C4-2B (cell line): ENCODE data around the gene GUCA1C.

Experiments
- H3K27ac ChIP-seq: fragments of 450-650 bp; 2 replicates; pipeline ENCODE4 v1.5.1; 2017
- ZFX ChIP-seq: fragments of 450-650 bp; IDR thresholded peaks from 2 replicates; pipeline ENCODE4 v1.6.1; 2017
- TF ChIP-seq, protein P1 (sequence below): fragments of 450-650 bp; conservative IDR thresholded peaks from 2 replicates; pipeline ENCODE4 v1.5.1; 2017; ENCODE audit warnings: mild to moderate bottlenecking

GUCA1C gene

DNA sequence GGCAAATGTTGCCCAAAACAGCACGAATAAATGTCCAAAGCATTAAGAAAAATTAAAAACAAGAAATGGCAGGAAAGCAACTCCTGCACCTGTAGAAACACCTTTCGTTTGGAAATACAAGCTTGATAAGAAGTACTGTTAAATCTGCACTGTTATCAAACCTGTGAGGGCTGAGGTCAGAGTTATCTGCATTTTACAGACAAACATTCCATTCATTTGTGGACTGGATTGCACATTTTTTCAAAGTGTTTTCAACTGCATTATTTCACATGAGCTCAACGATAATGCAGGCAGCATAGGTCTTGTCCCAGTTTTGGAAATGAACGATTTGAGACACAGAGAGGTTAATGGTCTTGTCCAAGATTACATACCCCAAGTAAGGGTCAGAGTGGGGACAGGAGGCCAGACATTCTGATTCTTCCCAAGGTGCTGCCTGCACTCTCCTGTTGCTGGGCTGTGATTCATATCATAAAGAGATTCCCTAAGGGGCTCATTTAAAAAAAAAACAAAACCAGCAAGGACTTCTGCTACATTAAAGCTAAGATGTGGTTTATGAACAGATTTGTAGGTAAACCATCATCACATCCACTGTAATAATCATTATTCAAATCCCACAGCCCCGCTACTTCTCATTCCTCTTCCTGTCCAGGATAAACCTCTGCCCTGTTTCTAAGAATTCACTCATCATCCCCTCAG, 13.0 kb downstream of the GUCA1C start:
- no peak for TF ChIP-seq ZFX
- TF ChIP-seq, protein P1, sequence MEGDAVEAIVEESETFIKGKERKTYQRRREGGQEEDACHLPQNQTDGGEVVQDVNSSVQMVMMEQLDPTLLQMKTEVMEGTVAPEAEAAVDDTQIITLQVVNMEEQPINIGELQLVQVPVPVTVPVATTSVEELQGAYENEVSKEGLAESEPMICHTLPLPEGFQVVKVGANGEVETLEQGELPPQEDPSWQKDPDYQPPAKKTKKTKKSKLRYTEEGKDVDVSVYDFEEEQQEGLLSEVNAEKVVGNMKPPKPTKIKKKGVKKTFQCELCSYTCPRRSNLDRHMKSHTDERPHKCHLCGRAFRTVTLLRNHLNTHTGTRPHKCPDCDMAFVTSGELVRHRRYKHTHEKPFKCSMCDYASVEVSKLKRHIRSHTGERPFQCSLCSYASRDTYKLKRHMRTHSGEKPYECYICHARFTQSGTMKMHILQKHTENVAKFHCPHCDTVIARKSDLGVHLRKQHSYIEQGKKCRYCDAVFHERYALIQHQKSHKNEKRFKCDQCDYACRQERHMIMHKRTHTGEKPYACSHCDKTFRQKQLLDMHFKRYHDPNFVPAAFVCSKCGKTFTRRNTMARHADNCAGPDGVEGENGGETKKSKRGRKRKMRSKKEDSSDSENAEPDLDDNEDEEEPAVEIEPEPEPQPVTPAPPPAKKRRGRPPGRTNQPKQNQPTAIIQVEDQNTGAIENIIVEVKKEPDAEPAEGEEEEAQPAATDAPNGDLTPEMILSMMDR: no peak

DNA sequence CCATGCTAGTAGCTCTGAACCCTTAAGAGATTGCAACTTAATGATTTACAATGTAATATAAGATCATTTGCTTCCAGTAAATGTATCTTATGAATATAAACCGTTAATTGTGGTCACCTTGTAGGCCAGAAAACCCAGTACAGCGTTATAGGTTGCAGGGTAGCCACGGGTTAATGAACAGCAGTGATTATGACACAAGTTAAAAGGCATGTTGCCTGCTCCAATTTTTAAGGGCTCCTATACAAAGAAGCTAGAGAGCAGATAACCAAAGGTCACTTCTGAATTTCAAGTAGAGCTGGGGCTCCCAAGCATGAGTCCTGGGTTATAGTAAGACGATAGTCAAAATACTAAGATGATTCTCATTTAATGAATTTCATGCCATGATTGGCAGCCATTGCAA, 13.5 kb downstream of the GUCA1C start:
- no peak for TF ChIP-seq ZFX
- TF ChIP-seq, protein P1: no peak
- H3K27ac ChIP-seq: no peak overlapping the region

More for the DNA sequence above, 13.0 kb downstream of the GUCA1C start:
- no peak overlapping the region for H3K27ac ChIP-seq

DNA sequence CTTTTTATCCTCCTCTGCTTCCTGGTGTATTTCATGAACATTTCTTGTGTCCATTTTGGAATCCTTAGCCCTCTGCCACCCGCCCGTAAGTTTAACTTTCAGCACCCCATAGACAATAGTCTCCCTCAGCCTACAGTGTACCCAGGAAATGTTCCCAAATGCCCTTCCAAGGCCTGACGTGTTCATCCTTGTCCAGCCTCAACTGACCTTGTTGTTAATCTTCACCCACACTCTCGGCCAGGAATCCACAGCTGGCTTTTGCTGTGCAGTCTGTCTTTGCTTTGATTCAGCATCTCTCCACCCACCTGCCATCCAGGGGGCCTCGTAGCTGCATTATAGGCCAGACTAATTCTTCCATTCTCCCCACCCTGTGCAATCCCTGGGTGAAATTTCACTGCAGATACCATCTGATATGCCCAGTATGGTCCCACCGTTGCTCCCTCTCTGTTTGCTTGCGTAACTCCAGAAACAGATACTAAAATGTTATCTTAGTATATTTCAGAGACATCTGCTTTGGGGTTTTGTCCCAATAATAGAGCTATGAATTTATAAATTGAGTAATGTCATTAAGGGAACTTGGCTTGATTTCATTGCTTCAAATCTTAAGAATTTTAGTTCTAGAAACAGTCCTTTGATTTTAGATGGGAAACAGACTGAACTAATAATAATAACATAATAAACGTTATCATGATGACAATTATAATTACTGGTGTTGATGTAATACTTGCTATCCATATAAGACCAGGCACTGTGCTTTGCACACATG, 16.6 kb downstream of the GUCA1C start:
- H3K27ac ChIP-seq: no peak overlapping the region
- TF ChIP-seq ZFX: no peak
- TF ChIP-seq, protein P1: no peak

DNA sequence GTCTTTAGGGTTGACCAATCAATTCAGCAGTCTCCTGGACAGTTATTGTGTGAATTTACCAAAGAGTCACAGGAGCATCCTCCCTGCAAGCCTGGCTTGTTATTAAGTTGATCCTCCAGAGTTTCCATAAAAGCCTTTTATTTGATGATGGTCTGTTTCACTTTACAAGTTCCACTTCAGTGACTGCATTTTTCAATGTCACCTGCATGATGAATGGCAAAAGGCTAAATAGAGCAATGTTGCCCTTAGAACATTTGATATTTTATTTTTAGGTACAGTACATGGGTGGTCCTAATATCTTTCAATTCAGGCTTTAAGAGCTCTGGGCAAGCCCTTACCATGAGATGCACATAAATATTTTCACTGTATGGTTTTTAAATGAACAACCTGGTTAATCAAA, 22.6 kb downstream of the GUCA1C start:
- H3K27ac ChIP-seq: no peak overlapping the region
- no peak for TF ChIP-seq ZFX
- TF ChIP-seq, protein P1: no peak

DNA sequence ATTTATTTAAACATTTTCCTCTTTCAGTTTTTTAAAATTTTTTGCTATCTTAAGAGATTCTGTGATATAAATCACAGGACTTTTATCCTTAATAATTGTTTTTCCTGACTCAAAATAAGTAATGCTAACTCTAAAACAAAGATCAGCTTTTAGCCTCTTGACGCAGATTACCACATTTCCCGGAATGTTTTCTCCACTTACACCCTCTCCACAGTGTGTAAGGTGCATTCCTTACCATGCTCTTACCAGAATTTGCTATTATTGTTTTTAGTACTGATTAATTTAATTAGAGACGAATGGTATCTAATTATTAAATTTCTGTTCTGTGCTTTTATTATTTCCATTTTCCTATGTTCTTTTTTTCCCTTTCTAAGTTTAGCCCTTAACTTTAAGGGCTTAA, 34.8 kb downstream of the GUCA1C start:
- H3K27ac ChIP-seq: no peak overlapping the region
- no peak for TF ChIP-seq ZFX
- TF ChIP-seq, protein P1: no peak

DNA sequence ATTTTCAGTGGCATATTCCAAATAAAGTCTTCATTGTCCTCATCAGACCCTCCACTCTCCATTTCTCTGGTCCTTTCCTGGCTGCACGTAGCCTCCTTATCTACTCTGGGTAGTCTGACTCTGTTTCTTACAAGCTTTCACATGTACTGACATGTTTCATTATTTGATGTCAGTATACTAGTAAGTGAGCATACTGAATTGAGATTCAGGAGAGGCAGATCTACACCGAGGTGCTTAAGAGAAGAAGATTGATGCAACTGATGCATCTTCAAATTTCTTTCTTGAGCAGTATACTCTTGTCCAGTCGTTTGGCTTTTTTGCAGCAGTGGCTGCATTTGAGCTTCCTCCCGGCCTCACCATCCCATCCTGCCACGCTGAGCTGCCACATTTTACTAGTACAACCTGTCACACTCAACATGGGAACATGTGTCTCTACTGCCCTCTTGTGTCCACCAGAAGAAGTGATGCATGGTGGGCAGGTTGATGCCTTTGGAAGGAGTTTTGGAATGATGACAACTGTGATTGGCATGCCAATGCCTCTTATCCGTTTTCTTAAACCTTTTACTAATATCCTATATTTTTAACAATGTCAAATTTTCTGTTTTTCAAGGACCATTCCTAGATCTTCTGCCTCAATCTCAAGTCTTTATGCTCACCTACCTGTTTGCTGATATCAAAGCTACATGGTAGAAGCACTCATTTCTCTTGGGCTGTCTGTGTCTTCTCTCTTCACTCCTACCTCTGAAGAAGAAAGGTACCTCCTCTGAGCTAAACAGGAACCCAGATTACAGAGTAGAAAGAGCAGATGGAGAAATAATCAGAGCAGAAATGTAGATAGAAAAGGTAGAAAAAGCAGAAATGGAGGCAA, 38.7 kb downstream of the GUCA1C start:
- no peak overlapping the region for H3K27ac ChIP-seq
- no peak for TF ChIP-seq ZFX
- TF ChIP-seq, protein P1: peak; percentile 83
